PFSK-1 (cell line): ENCODE measurements around the gene KCNE4.

Experiments
- POLR2AphosphoS5 ChIP-seq: IDR thresholded peaks from 2 replicates; pipeline ENCODE4 v1.6.1; 2012; ENCODE audit warnings: low read depth, mild to moderate bottlenecking, control low read depth, low read length, moderate library complexity
- REST ChIP-seq, 2 experiments: IDR thresholded peaks; 2 replicates each; pipeline versions ENCODE4 v1.6.1 to v1.8.0; 2011 to 2012; ENCODE audit warnings: low read depth in 2 of 2, low read length in 2 of 2, control low read depth in 1 of 2, inconsistent platforms in 1 of 2, mild to moderate bottlenecking in 1 of 2, moderate library complexity in 1 of 2; ENCODE audit not compliant: insufficient read depth in 1 of 2
- SIN3A ChIP-seq: IDR thresholded peaks from 2 replicates; pipeline ENCODE4 v1.6.1; 2012; ENCODE audit warnings: mild to moderate bottlenecking, low read length, moderate library complexity, borderline replicate concordance; ENCODE audit not compliant: insufficient read depth
- TAF1 ChIP-seq: IDR thresholded peaks from 2 replicates; pipeline ENCODE4 v1.6.1; 2012; ENCODE audit warnings: low read length, control low read depth, borderline replicate concordance; ENCODE audit not compliant: insufficient read depth

DNA sequence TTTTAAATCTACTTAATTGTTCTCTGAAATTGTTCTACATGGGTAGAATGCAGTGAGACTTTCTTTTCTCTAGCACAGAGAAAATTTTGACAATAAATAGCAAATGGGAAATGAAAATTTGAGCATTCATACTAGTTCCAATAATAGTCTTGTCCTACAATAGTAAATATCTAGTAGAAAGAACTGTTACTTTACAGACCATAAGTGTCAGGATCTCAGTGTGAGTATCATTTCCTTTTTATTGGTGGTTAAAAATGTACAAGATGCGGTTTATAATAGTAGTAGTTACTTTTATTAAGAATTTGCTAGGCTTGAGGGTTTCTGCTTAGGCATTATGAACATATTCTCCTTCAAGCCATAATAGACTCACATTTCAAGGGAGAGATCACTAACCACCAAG lies 43.2 kb downstream of the KCNE4 start:
- TF ChIP-seq POLR2AphosphoS5 = no peak
- TF ChIP-seq SIN3A = no peak
- TF ChIP-seq TAF1 = no peak
- no peak for TF ChIP-seq REST (IDR thresholded peaks at IDR 0.05; ENCODE audit: insufficient read depth in 1 of 2, low read depth in 2 of 2, low read length in 2 of 2)
